Dedifferentiated amniotic fluid mesenchymal stem cell (primary cell): ENCODE results near the gene WNT3.

Experiments
- DNase-seq: peaks from one replicate; pipeline ENCODE4 v3.0.0-alpha.2; 2016; ENCODE audit errors: extremely low spot score

Gene WNT3

GRCh38 chr17:46836500-46836899 lies 18.0 kb upstream of the WNT3 start:
- no peak for DNase-seq

GRCh38 chr17:46834846-46835245 lies 16.4 kb upstream of the WNT3 start:
- no peak for DNase-seq

GRCh38 chr17:46833840-46834208 lies 15.3 kb upstream of the WNT3 start:
- DNase-seq, result no peak

DNA sequence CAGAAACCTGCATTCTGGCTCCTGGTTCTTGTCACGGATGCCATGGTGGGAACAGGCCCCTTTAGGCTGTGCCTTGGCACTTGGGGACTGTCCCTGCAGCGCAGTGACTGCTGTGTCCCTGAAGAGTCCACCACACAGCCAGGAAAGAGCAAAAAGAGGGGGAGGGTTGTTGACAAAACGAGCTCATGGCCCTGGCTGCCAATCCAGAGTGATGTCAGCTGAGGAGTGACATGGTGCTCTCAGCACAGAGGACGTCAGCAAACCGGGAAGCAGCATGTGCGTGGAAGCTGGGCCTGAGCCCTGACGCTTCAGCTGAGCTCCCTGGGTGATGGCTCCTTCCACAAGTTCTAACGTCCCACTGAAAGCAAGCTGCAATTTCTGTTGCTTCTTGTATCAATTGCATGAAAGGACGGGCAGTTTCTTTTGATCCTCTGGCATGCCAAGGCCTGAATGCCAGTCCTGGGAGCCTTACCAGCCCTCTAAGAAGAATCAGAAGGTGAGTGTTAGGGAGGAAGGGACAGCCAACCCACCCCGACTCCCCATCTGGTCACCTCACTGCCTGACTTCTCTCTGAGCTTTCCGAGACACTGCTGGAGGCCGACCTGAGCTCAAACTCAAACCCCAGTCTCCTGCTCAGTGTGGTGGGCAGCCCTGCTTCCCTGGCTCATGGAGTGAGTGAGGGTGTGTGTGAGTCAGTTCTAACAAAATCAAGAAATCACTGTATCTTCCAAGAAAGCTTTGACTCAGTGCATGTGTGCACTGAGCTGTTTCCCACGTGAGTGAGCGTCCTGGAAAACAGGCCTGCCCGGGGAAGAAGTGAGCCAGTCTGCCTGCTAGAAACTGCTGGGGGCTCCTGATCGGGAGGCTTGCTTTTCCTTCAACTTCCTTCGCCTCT lies 14.7 kb upstream of the WNT3 start:
- peak; percentile 34 for DNase-seq

DNA sequence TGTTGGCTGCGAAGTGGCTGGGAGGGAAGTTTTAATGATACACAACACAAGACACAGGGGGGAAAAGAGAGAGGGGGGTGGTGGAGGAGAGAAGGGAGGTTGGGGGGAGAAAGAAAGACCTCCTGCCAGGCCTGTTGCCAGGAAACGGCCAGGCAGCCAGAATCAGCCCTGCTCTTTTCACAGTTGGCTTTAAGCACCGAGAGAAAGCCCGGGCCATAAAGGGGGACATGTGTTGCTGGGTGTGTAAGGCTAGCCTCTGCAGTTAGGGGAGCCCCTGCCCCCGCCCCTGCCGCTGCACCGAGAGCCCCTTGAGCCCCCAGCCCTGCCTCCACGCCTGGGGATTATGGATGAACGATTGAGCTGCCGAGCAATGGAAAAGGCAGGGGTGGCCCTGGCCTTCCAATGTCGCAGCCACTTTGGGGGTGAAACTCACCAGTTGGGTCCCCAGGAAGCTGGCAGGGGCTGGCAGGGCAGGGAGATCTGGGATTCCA lies 13.9 kb upstream of the WNT3 start:
- no peak for DNase-seq

- no peak for DNase-seq
These were observed 13.3 kb upstream of the WNT3 start for GRCh38 chr17:46831573-46832330.

- no peak for DNase-seq
These were observed 8.8 kb upstream of the WNT3 start for GRCh38 chr17:46827274-46827673.

GRCh38 chr17:46826116-46826515 lies 7.6 kb upstream of the WNT3 start:
- DNase-seq, result no peak

GRCh38 chr17:46823657-46824056 lies 5.2 kb upstream of the WNT3 start:
- no peak for DNase-seq

DNA sequence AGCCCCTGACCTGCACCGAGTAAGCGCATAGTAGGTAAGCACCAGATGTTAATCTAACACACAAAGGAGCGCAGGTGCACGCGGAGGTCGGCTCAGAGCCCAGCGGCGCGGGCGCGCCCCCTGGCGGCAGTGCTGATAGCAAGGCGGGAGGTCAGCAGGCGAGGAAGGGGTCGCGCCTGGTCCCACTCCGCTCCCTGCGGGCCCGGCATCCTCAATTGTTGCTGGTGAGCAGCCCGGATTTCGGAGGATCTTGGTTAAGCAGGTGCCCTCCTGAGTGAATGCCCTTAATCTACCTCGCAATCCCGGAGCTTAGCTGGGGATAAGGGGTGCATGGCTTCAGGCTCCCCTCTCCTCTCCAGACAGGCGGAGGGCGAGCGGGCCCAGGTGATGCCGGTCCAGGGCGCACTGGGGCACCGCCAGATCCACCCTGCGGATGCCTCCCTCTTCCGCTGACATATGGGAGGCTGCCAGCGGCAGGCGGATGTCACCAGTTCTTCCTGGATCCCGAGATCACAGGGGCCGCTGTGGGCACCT lies 4.0 kb upstream of the WNT3 start:
- DNase-seq, result no peak

DNA sequence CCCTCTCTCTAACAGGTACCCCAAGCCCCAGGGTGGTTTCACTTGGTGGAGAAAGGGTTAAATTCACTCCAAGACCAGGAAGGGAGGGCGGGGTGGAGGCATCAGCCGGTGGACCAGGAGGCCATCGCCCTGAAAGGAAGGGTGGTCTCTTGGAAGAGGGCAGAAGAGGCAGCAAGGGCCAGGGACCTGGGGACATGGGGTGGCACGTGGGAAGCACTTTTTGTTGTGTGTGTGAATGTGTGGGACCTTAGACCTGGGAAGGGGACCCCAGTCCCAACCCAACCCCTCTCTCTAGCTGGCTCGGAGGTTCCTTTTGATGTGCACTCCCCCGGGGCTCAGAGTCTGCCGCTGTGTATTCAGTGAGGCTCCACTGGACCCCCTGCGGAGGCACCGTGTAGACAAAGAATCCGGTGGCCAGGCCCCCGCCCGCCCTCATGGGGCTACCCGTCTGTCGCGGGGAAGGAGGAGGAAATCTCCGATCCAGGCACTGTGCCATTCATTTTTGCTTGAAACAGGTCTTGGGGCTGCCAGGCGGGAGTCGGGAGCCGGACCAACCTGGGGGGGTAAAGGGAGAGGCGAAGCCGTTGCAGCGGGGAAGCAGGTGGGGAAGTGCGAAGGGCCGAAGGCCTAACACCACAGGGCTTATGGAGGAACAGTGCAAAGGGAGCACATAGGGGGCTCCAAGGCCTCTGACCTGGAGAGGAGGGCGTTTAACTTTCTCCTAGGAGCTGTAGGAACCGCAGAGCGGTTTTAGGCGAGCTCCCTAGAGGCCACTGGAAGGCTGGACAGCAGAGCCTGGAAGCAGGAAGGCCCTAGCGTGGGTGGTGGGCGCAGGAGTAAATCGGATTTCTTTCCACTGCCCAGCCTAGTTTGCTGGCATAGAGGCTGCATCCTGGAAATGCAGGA lies 3.2 kb upstream of the WNT3 start:
- DNase-seq, result no peak

DNA sequence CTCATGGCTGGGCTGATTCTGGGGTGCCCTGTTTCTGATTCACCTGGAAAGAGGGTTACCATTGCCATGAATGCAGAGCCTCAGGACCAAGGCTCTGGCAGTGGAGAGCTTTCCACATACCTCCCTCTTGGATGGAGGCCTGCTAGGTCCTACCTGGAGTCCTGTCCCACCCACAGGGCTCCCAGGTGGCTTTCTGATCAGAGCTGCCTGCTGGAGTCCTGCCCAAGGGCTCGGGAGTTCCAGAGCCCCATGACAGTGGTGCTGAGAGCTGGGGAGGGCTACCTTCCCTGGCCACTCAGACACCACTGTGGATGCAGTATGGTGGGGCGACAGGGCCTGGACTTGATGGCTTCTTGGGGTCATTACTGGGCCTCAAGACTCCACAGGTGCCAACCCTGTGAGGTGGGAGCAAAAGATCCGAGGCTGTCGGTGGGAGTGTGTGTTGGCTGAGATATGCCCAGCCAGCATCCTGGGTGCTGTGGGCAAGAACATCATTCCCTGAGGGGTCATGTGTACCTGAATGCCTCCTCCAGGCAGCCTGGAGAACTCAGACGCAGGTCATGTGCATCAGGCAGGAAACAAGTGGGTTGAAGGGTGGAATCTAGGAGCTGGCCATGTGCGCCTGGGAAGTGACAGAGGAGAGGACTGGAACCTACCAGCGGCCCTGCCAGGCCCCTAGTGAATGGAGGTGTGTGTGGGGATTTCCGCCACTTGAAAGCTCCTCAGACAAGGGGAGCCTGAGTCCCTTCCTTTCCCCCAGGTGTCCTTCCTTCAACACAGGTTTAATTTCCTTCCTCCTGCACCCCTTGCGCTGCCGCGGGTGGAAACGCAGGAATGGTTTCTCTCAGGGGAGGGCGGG lies 2.3 kb upstream of the WNT3 start:
- no peak for DNase-seq

DNA sequence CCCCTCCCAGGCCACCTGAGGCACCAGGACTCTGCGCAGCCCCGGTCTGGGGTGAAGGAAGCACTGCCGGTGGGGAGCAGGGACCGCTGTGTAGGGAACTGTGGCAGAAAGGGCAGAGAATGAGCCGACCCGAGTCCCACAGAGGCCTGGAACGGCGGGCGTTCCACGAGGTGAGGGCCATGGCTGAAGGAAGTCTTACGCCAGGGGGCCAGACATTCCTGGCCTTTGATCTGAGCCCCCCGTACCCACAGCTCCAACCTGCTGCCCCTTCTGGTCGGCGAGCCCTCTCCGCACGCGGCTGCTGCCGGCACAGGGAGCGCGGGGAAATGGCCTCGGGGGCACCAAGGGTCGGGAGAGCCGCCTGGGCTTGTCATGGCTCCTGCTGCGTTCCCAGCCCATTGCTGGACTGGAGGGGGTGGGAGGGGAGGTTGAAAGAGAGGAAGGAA lies 1.4 kb upstream of the WNT3 start:
- DNase-seq, result no peak

- DNase-seq, result no peak
These were observed 702 bp upstream of the WNT3 start for GRCh38 chr17:46818929-46819859.

DNA sequence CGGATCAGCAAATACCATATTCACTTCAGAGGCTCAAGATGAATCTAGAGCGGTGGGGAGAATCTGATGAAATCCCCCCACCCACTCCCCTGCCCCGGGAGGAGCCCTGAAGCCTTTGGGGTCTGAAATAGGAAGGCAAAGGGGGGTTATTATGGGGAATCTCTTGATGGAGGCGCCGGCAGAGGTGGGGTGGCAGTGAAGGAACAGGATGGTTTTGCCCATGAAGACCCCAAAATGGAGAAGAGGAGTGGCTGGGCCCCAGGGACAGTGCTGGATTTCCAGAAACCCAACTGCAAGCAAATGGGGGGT lies 637 bp downstream of the WNT3 start:
- DNase-seq, result no peak

GRCh38 chr17:46817151-46817900 lies 1.2 kb downstream of the WNT3 start:
- no peak for DNase-seq

- no peak for DNase-seq
These were observed 2.8 kb downstream of the WNT3 start for GRCh38 chr17:46815474-46816353.

- no peak for DNase-seq
These were observed 4.0 kb downstream of the WNT3 start for GRCh38 chr17:46814446-46814845.
